Cardiac muscle cell (in vitro differentiated cells and primary cell): Measurements from ENCODE around the gene DOCK2. TPM values are rescaled to one million over a fixed set of nuclear protein-coding genes. Genes with fewer than 3 reads are reported as not detected.
"Not testable (repeated sequence)": the region's sequence is repeated elsewhere in the genome, so short reads cannot be mapped to it uniquely, and the experiment has no call there.

Source experiments
- DNase-seq, 2 donors: peaks; one replicate each; pipeline versions ENCODE4 v3.0.0 to v3.0.0-alpha.2; 2010 to 2017; ENCODE audit warnings: low read depth in 1 of 2, low spot score in 1 of 2
- H3K27ac ChIP-seq: fragments of 200-600 bp; sonication (generic); 2 replicates; pipeline ENCODE4 v1.5.1; 2016
- H3K27me3 ChIP-seq: fragments of 200-600 bp; sonication (generic); 2 replicates; pipeline ENCODE4 v1.6.0; 2016; ENCODE audit warnings: control low read depth
- H3K36me3 ChIP-seq: fragments of 200-600 bp; sonication (generic); 2 replicates; pipeline ENCODE4 v1.5.1; 2016; ENCODE audit warnings: control low read depth
- H3K4me1 ChIP-seq: fragments of 200-600 bp; sonication (generic); 2 replicates; pipeline ENCODE4 v1.8.1; 2017; ENCODE audit warnings: low read depth, mild to moderate bottlenecking, mixed run types
- H3K4me3 ChIP-seq: fragments of 200-600 bp; sonication (generic); 2 replicates; pipeline ENCODE4 v1.5.1; 2016; ENCODE audit warnings: mild to moderate bottlenecking
- H3K9me3 ChIP-seq: fragments of 200-600 bp; sonication (generic); 2 replicates; pipeline ENCODE4 v1.5.1; 2017; ENCODE audit warnings: low read depth, mild to moderate bottlenecking, control low read depth
- polyA plus RNA-seq: library from polyadenylated mRNA; unstranded; fragments of >200 nt; fragmentation: Nextera tagmentation; extraction: Ambion mirVana; gene quantifications from 2 replicates; pipeline ENCODE4 v1.2.1, GENCODE V29; 2016
- total RNA-seq: library from RNA; depleted of rRNA; stranded (reverse); fragments of >200 nt; gene quantifications from 2 replicates; pipeline ENCODE4 v1.2.3, GENCODE V29; 2016
- TF ChIP-seq, protein P1 (sequence below): IDR thresholded peaks from 2 replicates; pipeline ENCODE4 v1.5.1; 2012; ENCODE audit warnings: low read depth, mild to moderate bottlenecking, low read length

DOCK2 gene
- total and polyA plus RNA-seq, 2 experiments from 2014 or later = 3.3 to 6.5 TPM

DNA sequence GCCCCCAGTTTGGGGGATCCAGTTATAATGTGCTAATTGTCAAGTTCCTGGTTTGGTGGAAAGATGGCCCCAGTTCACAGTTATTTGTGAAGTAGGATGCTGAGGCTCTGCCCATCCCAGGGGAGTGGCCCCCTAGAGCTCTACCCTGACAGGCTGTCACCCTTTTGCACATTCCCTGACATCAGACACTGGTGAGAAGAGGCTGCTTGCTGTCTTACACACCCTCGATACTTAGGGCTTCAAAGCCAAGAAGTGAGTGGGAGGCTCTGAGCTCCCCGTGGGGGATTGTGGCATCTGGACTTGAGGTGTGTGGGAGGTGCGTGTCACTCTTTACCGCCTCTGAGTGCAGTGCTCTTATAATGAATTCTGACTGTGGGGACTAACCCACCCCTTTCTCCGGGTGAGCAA lies 168.5 kb downstream of the DOCK2 start:
- Histone ChIP-seq H3K27ac (no peak overlapping the region), H3K27me3 (no peaks in the 10 kb centered on the region), H3K36me3 (no peaks in the 10 kb centered on the region), H3K9me3 (no peaks in the 10 kb centered on the region), H3K4me1 (peaks cover 12% of the 10 kb centered on the region), H3K4me3 (no peak overlapping the region)
- DNase-seq = peak in 1 of 2 donors; percentile 61
- TF ChIP-seq, protein P1, sequence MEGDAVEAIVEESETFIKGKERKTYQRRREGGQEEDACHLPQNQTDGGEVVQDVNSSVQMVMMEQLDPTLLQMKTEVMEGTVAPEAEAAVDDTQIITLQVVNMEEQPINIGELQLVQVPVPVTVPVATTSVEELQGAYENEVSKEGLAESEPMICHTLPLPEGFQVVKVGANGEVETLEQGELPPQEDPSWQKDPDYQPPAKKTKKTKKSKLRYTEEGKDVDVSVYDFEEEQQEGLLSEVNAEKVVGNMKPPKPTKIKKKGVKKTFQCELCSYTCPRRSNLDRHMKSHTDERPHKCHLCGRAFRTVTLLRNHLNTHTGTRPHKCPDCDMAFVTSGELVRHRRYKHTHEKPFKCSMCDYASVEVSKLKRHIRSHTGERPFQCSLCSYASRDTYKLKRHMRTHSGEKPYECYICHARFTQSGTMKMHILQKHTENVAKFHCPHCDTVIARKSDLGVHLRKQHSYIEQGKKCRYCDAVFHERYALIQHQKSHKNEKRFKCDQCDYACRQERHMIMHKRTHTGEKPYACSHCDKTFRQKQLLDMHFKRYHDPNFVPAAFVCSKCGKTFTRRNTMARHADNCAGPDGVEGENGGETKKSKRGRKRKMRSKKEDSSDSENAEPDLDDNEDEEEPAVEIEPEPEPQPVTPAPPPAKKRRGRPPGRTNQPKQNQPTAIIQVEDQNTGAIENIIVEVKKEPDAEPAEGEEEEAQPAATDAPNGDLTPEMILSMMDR = no peak

DNA sequence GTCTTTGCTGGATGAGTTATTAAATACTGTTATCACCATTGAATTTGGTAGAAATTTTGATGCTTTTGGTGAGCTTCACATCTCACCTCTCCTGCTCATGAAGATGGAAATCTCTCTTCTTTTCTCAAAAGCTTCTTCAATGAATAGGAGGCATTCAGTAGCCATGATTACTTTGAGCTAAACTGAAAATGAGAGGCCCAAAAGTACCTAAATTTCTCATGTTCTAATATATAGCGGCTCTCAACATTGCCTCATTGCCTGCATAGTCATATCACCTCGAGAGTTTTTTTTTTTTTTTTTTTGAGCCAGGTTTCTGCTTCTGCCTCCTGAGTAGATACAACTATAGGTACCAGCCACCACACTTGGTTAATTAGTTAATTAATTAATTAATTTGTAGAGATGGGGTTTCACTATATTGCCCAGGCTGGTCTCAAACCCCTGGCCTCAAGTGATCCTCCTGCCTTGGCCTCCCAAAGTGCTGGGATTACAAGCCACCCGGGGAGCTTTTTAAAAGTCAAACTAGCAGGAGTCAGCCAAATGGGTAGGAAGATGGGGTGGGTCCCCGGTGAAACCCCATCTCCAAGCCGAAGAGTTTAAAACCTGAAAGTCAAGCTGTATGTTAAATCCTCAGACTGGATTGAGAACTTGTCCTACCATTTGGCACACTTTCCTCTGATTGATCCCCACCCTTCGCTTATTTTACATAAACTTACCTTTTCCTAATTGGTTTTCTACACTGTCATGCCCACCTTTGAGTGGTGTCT lies 169.0 kb downstream of the DOCK2 start:
- Histone ChIP-seq H3K27ac (no peak overlapping the region), H3K4me1 (peaks cover 12% of the 10 kb centered on the region), H3K9me3 (no peaks in the 10 kb centered on the region), H3K27me3 (no peaks in the 10 kb centered on the region), H3K4me3 (no peak overlapping the region), H3K36me3 (no peaks in the 10 kb centered on the region)
- DNase-seq = no peak
- TF ChIP-seq, protein P1 = no peak

DNA sequence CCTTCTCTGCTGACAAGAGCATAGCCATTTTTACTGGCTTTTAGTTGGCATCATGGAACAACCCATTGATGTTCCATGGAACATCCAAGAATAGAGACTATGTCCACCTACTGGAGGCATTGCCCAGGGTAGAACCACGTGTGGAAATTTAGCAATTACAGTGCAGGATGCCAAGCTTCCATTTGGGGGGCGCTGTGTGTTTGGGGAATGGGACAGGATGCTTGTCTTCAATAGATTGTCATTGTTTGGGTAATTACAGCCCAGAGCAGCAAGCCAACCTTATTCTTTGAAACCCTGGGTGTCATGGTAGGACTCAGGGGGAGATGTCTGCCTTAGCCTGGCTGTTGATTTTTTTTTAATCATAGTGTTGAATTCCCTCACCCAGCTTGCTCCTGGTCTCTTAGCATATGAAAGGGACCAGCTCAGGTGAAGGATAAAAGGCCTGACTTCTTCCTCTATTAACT lies 171.1 kb downstream of the DOCK2 start:
- Histone ChIP-seq H3K4me1 (peaks cover 7% of the 10 kb centered on the region), H3K27me3 (no peaks in the 10 kb centered on the region), H3K36me3 (no peaks in the 10 kb centered on the region), H3K27ac (no peak overlapping the region), H3K4me3 (no peak overlapping the region), H3K9me3 (no peaks in the 10 kb centered on the region)
- TF ChIP-seq, protein P1 = peak; percentile 8
- DNase-seq = no peak

DNA sequence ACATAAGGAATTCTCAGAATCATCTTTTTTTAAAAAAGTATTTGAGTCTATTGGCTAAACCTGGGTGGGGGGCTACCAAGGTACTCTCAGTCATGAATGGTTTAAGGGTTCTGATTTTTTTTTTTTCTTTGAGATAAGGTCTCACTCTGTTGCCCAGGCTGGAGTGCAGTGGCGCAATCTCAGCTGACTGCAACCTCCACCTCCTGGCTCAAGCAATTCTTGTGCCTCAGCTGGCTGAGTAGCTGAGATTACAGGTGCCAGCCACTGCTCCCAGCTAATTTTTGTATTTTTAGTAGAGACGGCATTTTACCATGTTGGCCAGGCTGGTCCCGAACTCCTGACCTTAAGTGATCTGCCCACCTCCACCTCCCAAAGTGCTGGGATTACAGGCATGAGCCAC lies 171.8 kb downstream of the DOCK2 start:
- DNase-seq, H3K36me3 ChIP-seq, H3K4me3 ChIP-seq, H3K4me1 ChIP-seq, H3K27me3 ChIP-seq, H3K27ac ChIP-seq, H3K9me3 ChIP-seq: not testable (repeated sequence)

DNA sequence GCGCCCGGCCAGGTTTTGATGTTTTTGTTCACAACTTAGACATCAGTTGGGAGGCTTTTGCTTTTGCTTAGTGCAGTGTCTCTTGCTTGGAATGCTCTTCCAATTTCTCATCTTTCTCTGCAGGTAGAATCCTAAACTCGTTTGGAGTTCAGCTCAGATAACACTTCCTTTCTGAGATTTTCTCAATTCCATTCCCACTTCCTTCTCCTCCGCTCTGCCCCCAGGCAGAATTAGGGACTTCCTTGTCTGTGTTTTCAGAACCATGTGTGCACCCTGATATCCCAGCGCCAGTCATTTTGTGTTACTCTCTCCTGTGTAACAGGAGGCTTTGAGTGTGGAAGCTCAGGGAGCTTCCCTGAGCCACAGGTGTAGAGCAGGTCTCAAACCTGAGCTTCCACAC lies 172.2 kb downstream of the DOCK2 start:
- Histone ChIP-seq H3K36me3 (no peaks in the 10 kb centered on the region), H3K27ac (no peak overlapping the region), H3K27me3 (no peaks in the 10 kb centered on the region), H3K4me1 (no peaks in the 10 kb centered on the region), H3K4me3 (no peak overlapping the region), H3K9me3 (no peaks in the 10 kb centered on the region)
- TF ChIP-seq, protein P1 = no peak
- DNase-seq = no peak

DNA sequence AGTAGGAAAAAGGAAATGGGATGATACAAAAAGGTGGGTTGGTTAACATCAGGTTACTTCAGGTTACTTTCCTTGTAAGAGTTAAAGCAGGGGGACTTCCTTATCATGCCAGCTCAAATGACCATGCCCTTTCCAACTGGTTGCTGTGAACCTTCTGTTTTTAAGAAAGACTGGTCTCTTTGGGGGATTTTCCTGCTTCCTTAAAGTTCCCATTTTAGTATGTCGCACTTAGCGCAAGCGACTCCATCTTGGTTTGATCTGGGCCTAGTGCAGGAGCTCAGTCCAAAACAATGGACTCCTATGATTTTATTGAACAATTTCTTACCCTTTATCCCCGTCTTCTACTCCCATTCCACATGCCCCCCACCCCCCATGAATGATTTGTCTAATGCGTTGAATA lies 173.4 kb downstream of the DOCK2 start:
- Histone ChIP-seq H3K4me1 (no peaks in the 10 kb centered on the region), H3K27me3 (no peaks in the 10 kb centered on the region)

More for the DNA sequence above, 173.4 kb downstream of the DOCK2 start:
- no peaks in the 10 kb centered on the region for H3K9me3 ChIP-seq
- no peak overlapping the region for H3K27ac ChIP-seq
- no peak for DNase-seq
- H3K4me3 ChIP-seq = no peak overlapping the region
- H3K36me3 ChIP-seq = no peaks in the 10 kb centered on the region
- TF ChIP-seq, protein P1 = no peak
